DMS153 (cell line): ENCODE measurements around the gene GNA12.
"Not testable (repeated sequence)": the region's sequence is repeated elsewhere in the genome, so short reads cannot be mapped to it uniquely, and the experiment has no call there.

Source experiments
- DNase-seq: peaks from one replicate; lab custom pipeline; 2025; lab: John Stamatoyannopoulos, UW

The GNA12 gene

GRCh38 chr7:2691932-2692439, 152.1 kb downstream of the GNA12 start:
- not testable (repeated sequence) for DNase-seq

- no peak for DNase-seq
Measured at GRCh38 chr7:2691011-2691707, 152.9 kb downstream of the GNA12 start.

- peak; percentile 82 for DNase-seq
Measured at GRCh38 chr7:2689951-2690705, 154.0 kb downstream of the GNA12 start.

- no peak for DNase-seq
Measured at GRCh38 chr7:2689343-2689847, 154.7 kb downstream of the GNA12 start.

GRCh38 chr7:2688409-2689342, 155.4 kb downstream of the GNA12 start:
- DNase-seq, result no peak

- DNase-seq, result no peak
Measured at GRCh38 chr7:2687881-2688318, 156.2 kb downstream of the GNA12 start, which contains the start of gene AMZ1. Gene AMZ1 (plus strand): TSS chr7:2688202. CDS start chr7:2700452, 12,250 bp downstream.

GRCh38 chr7:2687338-2687869, 156.7 kb downstream of the GNA12 start:
- DNase-seq, result peak; percentile 83

- no peak for DNase-seq
Measured at GRCh38 chr7:2686101-2686500, 158.0 kb downstream of the GNA12 start.

GRCh38 chr7:2684501-2684900, 159.6 kb downstream of the GNA12 start:
- no peak for DNase-seq

GRCh38 chr7:2681929-2682799, 161.9 kb downstream of the GNA12 start:
- DNase-seq, result no peak

- peak; percentile 55 for DNase-seq
Measured at GRCh38 chr7:2680792-2681490, 163.2 kb downstream of the GNA12 start.

GRCh38 chr7:2680256-2680655, 163.9 kb downstream of the GNA12 start:
- DNase-seq, result no peak

GRCh38 chr7:2679135-2680127, 164.7 kb downstream of the GNA12 start:
- not testable (repeated sequence) for DNase-seq

- not testable (repeated sequence) for DNase-seq
Measured at GRCh38 chr7:2678454-2678853, 165.7 kb downstream of the GNA12 start.
